ENCODE data around the gene PKN1. TPM values are rescaled to one million over a fixed set of nuclear protein-coding genes. Genes with fewer than 3 reads are reported as not detected.

The PKN1 gene
- total RNA-seq, 1 donor from 2014 or later: 68.3 TPM

GRCh38 chr19:14496029-14496833, 63.1 kb downstream of the PKN1 start, which contains the start of gene GIPC1:
Gene GIPC1 (minus strand): TSS chr19:14496127. CDS start chr19:14482976, 13,151 bp downstream.
- Mint-ChIP-seq H3K9me3 (ENCODE audit: unreplicated experiment) (no peaks in the 10 kb centered on the region), H3K27ac (ENCODE audit: unreplicated experiment) (peak within 1 kb of the TSS; percentile 58), H3K36me3 (ENCODE audit: low read depth, unreplicated experiment) (peaks cover 9% of the 10 kb centered on the region), H3K4me3 (ENCODE audit: unreplicated experiment) (peak within 1 kb of the TSS; percentile 92), H3K27me3 (ENCODE audit: low read depth, unreplicated experiment) (no peaks in the 10 kb centered on the region), H3K4me1 (ENCODE audit: low read depth, unreplicated experiment) (peaks cover 11% of the 10 kb centered on the region)
- H3K9ac ChIP-seq (ENCODE audit: low read length): peak within 1 kb of the TSS; percentile 85
- H3K36me3 ChIP-seq (ENCODE audit: insufficient read depth, low read length): no peaks in the 10 kb centered on the region
- DNase-seq (ENCODE audit: low read depth) (peak; percentile 98), FAIRE-seq (no peak)
- H3K4me3 ChIP-seq (ENCODE audit: insufficient read depth, low read depth, low read length): peak within 1 kb of the TSS; percentile 85
- TF ChIP-seq CTCF (IDR thresholded peaks at IDR 0.05; ENCODE audit: insufficient read depth, low read depth, low read length): no peak
- TF ChIP-seq EZH2 (IDR thresholded peaks at IDR 0.05; ENCODE audit: insufficient read depth, low read length): no peak
- H3K79me2 ChIP-seq (ENCODE audit: insufficient read depth, low read length): peaks cover 37% of the 10 kb centered on the region
- H2AFZ ChIP-seq (ENCODE audit: low read depth, low read length): peak within 1 kb of the TSS; percentile 60
- H3K27me3 ChIP-seq (ENCODE audit: insufficient read depth, low read length): no peaks in the 10 kb centered on the region
- peaks cover 28% of the 10 kb centered on the region for H4K20me1 ChIP-seq (ENCODE audit: insufficient read depth, low read length)
- H3K9me3 ChIP-seq (ENCODE audit: insufficient read depth, low read depth, low read length): no peaks in the 10 kb centered on the region
- peak within 1 kb of the TSS; percentile 99 for H3K4me2 ChIP-seq (ENCODE audit: low read length)
- peaks cover 16% of the 10 kb centered on the region for H3K4me1 ChIP-seq (ENCODE audit: insufficient read depth, low read length)
- H3K27ac ChIP-seq (ENCODE audit: low read depth, low read length): peak within 1 kb of the TSS; percentile 26

- H3K27ac ChIP-seq (ENCODE audit: low read depth, low read length): no peak overlapping the region
- H3K4me2 ChIP-seq (ENCODE audit: low read length): peak overlapping the region; percentile 82
- peak overlapping the region; percentile 49 for H3K4me3 ChIP-seq (ENCODE audit: insufficient read depth, low read depth, low read length)
- no peaks in the 10 kb centered on the region for H3K36me3 ChIP-seq (ENCODE audit: insufficient read depth, low read length)
- DNase-seq (ENCODE audit: low read depth) (no peak), FAIRE-seq (no peak)
- H3K9ac ChIP-seq (ENCODE audit: low read length): peak overlapping the region; percentile 43
- H2AFZ ChIP-seq (ENCODE audit: low read depth, low read length): peak overlapping the region; percentile 60
- peaks cover 37% of the 10 kb centered on the region for H3K79me2 ChIP-seq (ENCODE audit: insufficient read depth, low read length)
- no peaks in the 10 kb centered on the region for H3K9me3 ChIP-seq (ENCODE audit: insufficient read depth, low read depth, low read length)
- peaks cover 28% of the 10 kb centered on the region for H4K20me1 ChIP-seq (ENCODE audit: insufficient read depth, low read length)
- TF ChIP-seq CTCF (IDR thresholded peaks at IDR 0.05; ENCODE audit: insufficient read depth, low read depth, low read length) (no peak), EZH2 (IDR thresholded peaks at IDR 0.05; ENCODE audit: insufficient read depth, low read length) (no peak)
- Mint-ChIP-seq H3K27ac (ENCODE audit: unreplicated experiment) (peak overlapping the region; percentile 20), H3K36me3 (ENCODE audit: low read depth, unreplicated experiment) (peaks cover 5% of the 10 kb centered on the region), H3K4me3 (ENCODE audit: unreplicated experiment) (peak overlapping the region; percentile 73), H3K4me1 (ENCODE audit: low read depth, unreplicated experiment) (peaks cover 11% of the 10 kb centered on the region), H3K27me3 (ENCODE audit: low read depth, unreplicated experiment) (no peaks in the 10 kb centered on the region), H3K9me3 (ENCODE audit: unreplicated experiment) (no peaks in the 10 kb centered on the region)
- no peaks in the 10 kb centered on the region for H3K27me3 ChIP-seq (ENCODE audit: insufficient read depth, low read length)
- peaks cover 16% of the 10 kb centered on the region for H3K4me1 ChIP-seq (ENCODE audit: insufficient read depth, low read length)
These were observed 63.7 kb downstream of the PKN1 start for GRCh38 chr19:14496834-14497227.
